Liver (tissue), 3 donors: Measurements from ENCODE around the gene PREX1.

ENCODE experiments used
- EGR1 ChIP-seq, 2 donors: IDR thresholded peaks; 2 replicates each; pipeline ENCODE4 v1.6.1; 2016 to 2018; ENCODE audit warnings: antibody characterized with exemption in 2 of 2, low read depth in 2 of 2
- GABPA ChIP-seq, 2 donors: IDR thresholded peaks in 1 of 2; conservative IDR thresholded peaks in 1 of 2; 2 replicates each; pipeline ENCODE4 v1.6.1; 2016; ENCODE audit warnings: antibody characterized with exemption in 2 of 2, mild to moderate bottlenecking in 1 of 2, moderate library complexity in 1 of 2
- JUND ChIP-seq, 2 donors: IDR thresholded peaks; 2 replicates each; pipeline ENCODE4 v1.6.1; 2016; ENCODE audit warnings: antibody characterized with exemption in 2 of 2
- RAD21 ChIP-seq, 2 donors: IDR thresholded peaks; 2 replicates each; pipeline ENCODE4 v1.6.1; 2016; ENCODE audit warnings: antibody characterized with exemption in 2 of 2, mild to moderate bottlenecking in 2 of 2
- SP1 ChIP-seq: IDR thresholded peaks from 2 replicates; pipeline ENCODE4 v1.6.1; 2018; ENCODE audit warnings: antibody characterized with exemption, mild to moderate bottlenecking
- TAF1 ChIP-seq: conservative IDR thresholded peaks from 2 replicates; pipeline ENCODE4 v1.6.1; 2016; ENCODE audit warnings: antibody characterized with exemption, mild to moderate bottlenecking
- YY1 ChIP-seq: IDR thresholded peaks from 2 replicates; pipeline ENCODE4 v1.6.1; 2016; ENCODE audit warnings: antibody characterized with exemption, mild to moderate bottlenecking
- TF ChIP-seq, protein P1 (sequence below): fragments of 150-350 bp; IDR thresholded peaks from 2 replicates; pipeline ENCODE4 v1.5.1; 2017; ENCODE audit warnings: improper control_type of control experiment, low read depth, low read length; ENCODE audit not compliant: missing input control
- TF ChIP-seq, protein P2 (sequence below): IDR thresholded peaks from 2 replicates; pipeline ENCODE4 v1.6.1; 2016; ENCODE audit warnings: antibody characterized with exemption
- TF ChIP-seq, protein P3 (sequence below): IDR thresholded peaks from 2 replicates; pipeline ENCODE4 v1.6.1; 2016; ENCODE audit warnings: antibody characterized with exemption
- TF ChIP-seq, protein P4 (sequence below): IDR thresholded peaks from 2 replicates; pipeline ENCODE4 v1.6.1; 2016; ENCODE audit warnings: antibody characterized with exemption
- TF ChIP-seq, protein P5 (sequence below): IDR thresholded peaks from 2 replicates; pipeline ENCODE4 v1.6.1; 2016; ENCODE audit warnings: antibody characterized with exemption, mild to moderate bottlenecking
- donor health status: healthy.
- donor health status: healthy.

DNA sequence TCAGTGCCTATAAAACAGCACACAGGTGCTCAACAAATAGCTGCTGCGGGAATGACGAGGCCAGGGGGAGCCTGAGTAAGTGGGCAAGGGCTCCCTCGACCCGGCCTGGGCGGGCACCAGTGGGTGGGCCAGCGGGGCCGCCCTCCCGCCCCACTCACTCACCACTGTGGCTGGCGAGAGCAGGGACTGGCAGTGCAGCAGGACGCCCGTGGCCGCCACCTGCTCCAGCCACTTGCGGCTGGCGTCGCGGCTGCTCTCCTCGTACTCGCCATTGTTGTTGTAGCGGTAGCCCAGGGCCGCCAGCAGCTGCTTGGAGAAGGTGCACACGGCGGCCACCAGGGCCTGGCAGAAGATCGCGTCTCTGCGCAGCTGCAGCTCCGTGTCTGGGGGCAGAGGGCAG lies 191.5 kb downstream of the PREX1 start:
- TF ChIP-seq TAF1: no peak
- TF ChIP-seq, protein P1, sequence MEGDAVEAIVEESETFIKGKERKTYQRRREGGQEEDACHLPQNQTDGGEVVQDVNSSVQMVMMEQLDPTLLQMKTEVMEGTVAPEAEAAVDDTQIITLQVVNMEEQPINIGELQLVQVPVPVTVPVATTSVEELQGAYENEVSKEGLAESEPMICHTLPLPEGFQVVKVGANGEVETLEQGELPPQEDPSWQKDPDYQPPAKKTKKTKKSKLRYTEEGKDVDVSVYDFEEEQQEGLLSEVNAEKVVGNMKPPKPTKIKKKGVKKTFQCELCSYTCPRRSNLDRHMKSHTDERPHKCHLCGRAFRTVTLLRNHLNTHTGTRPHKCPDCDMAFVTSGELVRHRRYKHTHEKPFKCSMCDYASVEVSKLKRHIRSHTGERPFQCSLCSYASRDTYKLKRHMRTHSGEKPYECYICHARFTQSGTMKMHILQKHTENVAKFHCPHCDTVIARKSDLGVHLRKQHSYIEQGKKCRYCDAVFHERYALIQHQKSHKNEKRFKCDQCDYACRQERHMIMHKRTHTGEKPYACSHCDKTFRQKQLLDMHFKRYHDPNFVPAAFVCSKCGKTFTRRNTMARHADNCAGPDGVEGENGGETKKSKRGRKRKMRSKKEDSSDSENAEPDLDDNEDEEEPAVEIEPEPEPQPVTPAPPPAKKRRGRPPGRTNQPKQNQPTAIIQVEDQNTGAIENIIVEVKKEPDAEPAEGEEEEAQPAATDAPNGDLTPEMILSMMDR: no peak
- TF ChIP-seq, protein P2, sequence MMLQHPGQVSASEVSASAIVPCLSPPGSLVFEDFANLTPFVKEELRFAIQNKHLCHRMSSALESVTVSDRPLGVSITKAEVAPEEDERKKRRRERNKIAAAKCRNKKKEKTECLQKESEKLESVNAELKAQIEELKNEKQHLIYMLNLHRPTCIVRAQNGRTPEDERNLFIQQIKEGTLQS: no peak
- no peak for TF ChIP-seq GABPA (IDR thresholded peaks at IDR 0.05 in 1 of 2, conservative IDR thresholded peaks at IDR 0.05 in 1 of 2)
- TF ChIP-seq, protein P3, sequence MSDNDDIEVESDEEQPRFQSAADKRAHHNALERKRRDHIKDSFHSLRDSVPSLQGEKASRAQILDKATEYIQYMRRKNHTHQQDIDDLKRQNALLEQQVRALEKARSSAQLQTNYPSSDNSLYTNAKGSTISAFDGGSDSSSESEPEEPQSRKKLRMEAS: no peak
- TF ChIP-seq, protein P4, sequence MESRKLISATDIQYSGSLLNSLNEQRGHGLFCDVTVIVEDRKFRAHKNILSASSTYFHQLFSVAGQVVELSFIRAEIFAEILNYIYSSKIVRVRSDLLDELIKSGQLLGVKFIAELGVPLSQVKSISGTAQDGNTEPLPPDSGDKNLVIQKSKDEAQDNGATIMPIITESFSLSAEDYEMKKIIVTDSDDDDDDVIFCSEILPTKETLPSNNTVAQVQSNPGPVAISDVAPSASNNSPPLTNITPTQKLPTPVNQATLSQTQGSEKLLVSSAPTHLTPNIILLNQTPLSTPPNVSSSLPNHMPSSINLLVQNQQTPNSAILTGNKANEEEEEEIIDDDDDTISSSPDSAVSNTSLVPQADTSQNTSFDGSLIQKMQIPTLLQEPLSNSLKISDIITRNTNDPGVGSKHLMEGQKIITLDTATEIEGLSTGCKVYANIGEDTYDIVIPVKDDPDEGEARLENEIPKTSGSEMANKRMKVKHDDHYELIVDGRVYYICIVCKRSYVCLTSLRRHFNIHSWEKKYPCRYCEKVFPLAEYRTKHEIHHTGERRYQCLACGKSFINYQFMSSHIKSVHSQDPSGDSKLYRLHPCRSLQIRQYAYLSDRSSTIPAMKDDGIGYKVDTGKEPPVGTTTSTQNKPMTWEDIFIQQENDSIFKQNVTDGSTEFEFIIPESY: no peak
- no peak for TF ChIP-seq RAD21 (IDR thresholded peaks at IDR 0.05)
- no peak for TF ChIP-seq JUND (IDR thresholded peaks at IDR 0.05)
- TF ChIP-seq, protein P5, sequence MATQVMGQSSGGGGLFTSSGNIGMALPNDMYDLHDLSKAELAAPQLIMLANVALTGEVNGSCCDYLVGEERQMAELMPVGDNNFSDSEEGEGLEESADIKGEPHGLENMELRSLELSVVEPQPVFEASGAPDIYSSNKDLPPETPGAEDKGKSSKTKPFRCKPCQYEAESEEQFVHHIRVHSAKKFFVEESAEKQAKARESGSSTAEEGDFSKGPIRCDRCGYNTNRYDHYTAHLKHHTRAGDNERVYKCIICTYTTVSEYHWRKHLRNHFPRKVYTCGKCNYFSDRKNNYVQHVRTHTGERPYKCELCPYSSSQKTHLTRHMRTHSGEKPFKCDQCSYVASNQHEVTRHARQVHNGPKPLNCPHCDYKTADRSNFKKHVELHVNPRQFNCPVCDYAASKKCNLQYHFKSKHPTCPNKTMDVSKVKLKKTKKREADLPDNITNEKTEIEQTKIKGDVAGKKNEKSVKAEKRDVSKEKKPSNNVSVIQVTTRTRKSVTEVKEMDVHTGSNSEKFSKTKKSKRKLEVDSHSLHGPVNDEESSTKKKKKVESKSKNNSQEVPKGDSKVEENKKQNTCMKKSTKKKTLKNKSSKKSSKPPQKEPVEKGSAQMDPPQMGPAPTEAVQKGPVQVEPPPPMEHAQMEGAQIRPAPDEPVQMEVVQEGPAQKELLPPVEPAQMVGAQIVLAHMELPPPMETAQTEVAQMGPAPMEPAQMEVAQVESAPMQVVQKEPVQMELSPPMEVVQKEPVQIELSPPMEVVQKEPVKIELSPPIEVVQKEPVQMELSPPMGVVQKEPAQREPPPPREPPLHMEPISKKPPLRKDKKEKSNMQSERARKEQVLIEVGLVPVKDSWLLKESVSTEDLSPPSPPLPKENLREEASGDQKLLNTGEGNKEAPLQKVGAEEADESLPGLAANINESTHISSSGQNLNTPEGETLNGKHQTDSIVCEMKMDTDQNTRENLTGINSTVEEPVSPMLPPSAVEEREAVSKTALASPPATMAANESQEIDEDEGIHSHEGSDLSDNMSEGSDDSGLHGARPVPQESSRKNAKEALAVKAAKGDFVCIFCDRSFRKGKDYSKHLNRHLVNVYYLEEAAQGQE: no peak
- no peak for TF ChIP-seq YY1
- TF ChIP-seq SP1: no peak
- TF ChIP-seq EGR1 (IDR thresholded peaks at IDR 0.05; ENCODE audit: low read depth in 2 of 2): no peak
